Measurements from ENCODE around the gene CLIP3.

The CLIP3 gene

GRCh38 chr19:35973487-35973886 lies 59.2 kb downstream of the CLIP3 start:
- H3K36me3 ChIP-seq (ENCODE audit: low read depth) = no peaks in the 10 kb centered on the region
- DNase-seq (ENCODE audit: low spot score) = no peak
- no peaks in the 10 kb centered on the region for H3K9me3 ChIP-seq (ENCODE audit: severe bottlenecking)
- ATAC-seq (ENCODE audit: low read depth) = no peak
- H3K4me1 ChIP-seq (ENCODE audit: insufficient read depth, poor library complexity, severe bottlenecking) = no peaks in the 10 kb centered on the region
- H3K27ac ChIP-seq (ENCODE audit: poor library complexity, severe bottlenecking) = no peak overlapping the region
- H3K4me3 ChIP-seq (ENCODE audit: severe bottlenecking) = no peak overlapping the region
- TF ChIP-seq, protein P1, sequence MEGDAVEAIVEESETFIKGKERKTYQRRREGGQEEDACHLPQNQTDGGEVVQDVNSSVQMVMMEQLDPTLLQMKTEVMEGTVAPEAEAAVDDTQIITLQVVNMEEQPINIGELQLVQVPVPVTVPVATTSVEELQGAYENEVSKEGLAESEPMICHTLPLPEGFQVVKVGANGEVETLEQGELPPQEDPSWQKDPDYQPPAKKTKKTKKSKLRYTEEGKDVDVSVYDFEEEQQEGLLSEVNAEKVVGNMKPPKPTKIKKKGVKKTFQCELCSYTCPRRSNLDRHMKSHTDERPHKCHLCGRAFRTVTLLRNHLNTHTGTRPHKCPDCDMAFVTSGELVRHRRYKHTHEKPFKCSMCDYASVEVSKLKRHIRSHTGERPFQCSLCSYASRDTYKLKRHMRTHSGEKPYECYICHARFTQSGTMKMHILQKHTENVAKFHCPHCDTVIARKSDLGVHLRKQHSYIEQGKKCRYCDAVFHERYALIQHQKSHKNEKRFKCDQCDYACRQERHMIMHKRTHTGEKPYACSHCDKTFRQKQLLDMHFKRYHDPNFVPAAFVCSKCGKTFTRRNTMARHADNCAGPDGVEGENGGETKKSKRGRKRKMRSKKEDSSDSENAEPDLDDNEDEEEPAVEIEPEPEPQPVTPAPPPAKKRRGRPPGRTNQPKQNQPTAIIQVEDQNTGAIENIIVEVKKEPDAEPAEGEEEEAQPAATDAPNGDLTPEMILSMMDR (IDR thresholded peaks at IDR 0.05; ENCODE audit: poor library complexity, severe bottlenecking) = no peak
- H3K27me3 ChIP-seq (ENCODE audit: insufficient read depth, poor library complexity, severe bottlenecking) = no peaks in the 10 kb centered on the region

DNA sequence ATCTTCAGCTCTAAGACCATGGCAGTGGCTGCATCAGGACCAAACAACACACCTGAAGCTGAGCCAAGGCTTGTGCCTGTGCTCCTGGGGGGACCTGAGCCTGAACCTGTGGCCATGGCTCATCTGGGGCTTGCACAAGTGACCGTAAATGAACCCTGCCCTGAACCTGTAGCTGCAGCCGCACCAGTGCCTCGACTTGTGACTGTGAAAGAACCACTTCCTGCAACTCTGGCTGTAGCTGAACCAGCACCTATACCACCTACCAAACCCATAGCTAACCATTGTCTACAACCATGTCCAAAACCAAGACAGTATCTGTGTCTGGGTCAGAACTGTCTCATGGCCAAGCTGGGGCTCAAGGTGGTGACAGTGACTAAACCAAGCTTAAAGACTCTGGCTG lies 65.9 kb downstream of the CLIP3 start:
- ATAC-seq (ENCODE audit: low read depth) (no peak), DNase-seq (ENCODE audit: low spot score) (no peak)
- H3K4me3 ChIP-seq (ENCODE audit: severe bottlenecking) = no peak overlapping the region
- H3K36me3 ChIP-seq (ENCODE audit: low read depth) = no peaks in the 10 kb centered on the region
- TF ChIP-seq, protein P1 (IDR thresholded peaks at IDR 0.05; ENCODE audit: poor library complexity, severe bottlenecking) = no peak
- no peaks in the 10 kb centered on the region for H3K4me1 ChIP-seq (ENCODE audit: insufficient read depth, poor library complexity, severe bottlenecking)
- no peaks in the 10 kb centered on the region for H3K9me3 ChIP-seq (ENCODE audit: severe bottlenecking)
- H3K27me3 ChIP-seq (ENCODE audit: insufficient read depth, poor library complexity, severe bottlenecking) = no peaks in the 10 kb centered on the region
- H3K27ac ChIP-seq (ENCODE audit: poor library complexity, severe bottlenecking) = no peak overlapping the region

Data from RWPE2 (cell line).